ENCODE results near the gene AMMECR1L. TPM values are rescaled to one million over a fixed set of nuclear protein-coding genes. Genes with fewer than 3 reads are reported as not detected.
"Not testable (repeated sequence)": the region's sequence is repeated elsewhere in the genome, so short reads cannot be mapped to it uniquely, and the experiment has no call there.

The AMMECR1L gene
- total RNA-seq, 2 experiments from 2014 or later: 9.8 to 17.1 TPM

DNA sequence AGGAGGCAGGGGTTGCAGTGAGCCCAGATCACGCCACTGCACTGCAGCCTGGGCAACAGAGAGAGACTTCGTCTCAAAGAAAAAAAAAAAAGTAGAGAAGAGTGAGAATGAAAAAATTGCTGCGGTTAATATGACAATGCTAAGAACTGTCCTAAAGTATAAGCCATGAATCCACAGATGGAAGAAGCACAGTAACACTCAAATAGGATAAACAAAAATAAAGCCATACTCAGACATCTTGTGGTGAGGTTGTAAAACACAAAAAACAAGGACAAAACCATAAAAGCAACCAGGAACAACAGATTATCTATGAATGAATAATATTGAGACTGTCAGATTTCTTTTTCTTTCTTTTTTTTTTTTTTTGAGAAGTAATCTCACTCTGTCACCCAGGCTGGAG is 50.8 kb downstream of the AMMECR1L start:
- ChIA-PET POLR2A (interaction anchor here (0.6 to 1.4 kb wide), 2 partner anchors 22 to 275 kb away, joined by 3 to 6 read pairs; no protein-coding TSS in a partner anchor), CTCF (ENCODE audit: unreplicated experiment) (no interaction called here)
- Histone ChIP-seq H4K20me1 (ENCODE audit: insufficient read depth, low read length) (no peaks in the 10 kb centered on the region), H3K36me3 (ENCODE audit: insufficient read depth, low read length) (no peaks in the 10 kb centered on the region), H3K9me2 (ENCODE audit: insufficient read depth, low read length) (no peaks in the 10 kb centered on the region), H3K9me3 (ENCODE audit: low read length) (no peaks in the 10 kb centered on the region), H3K79me2 (ENCODE audit: insufficient read depth, low read depth, low read length) (no peaks in the 10 kb centered on the region), H3K4me3 (ENCODE audit: low read depth, low read length, poor library complexity, severe bottlenecking) (no peak overlapping the region), H3K4me1 (ENCODE audit: insufficient read depth, low read length, poor library complexity, severe bottlenecking) (peaks cover 38% of the 10 kb centered on the region), H2AFZ (ENCODE audit: low read length) (no peak overlapping the region; the same call in 1 of the 2 replicates), H3K27ac (ENCODE audit: low read depth, low read length, poor library complexity, severe bottlenecking) (no peak overlapping the region), H3K4me2 (ENCODE audit: low read length) (no peak overlapping the region)
- TF ChIP-seq CTCF (conservative IDR thresholded peaks at IDR 0.05; ENCODE audit: low read length): no peak
- TF ChIP-seq EZH2phosphoT487 (IDR thresholded peaks at IDR 0.05; ENCODE audit: borderline replicate concordance, low read depth, low read length): no peak
- BruUV-seq (replicated peaks): no TSS peak
- intact Hi-C loops (cut with micrococcal nuclease; ENCODE audit: unreplicated experiment): no loop called here
- no peak for DNase-seq (ENCODE audit: low spot score)

DNA sequence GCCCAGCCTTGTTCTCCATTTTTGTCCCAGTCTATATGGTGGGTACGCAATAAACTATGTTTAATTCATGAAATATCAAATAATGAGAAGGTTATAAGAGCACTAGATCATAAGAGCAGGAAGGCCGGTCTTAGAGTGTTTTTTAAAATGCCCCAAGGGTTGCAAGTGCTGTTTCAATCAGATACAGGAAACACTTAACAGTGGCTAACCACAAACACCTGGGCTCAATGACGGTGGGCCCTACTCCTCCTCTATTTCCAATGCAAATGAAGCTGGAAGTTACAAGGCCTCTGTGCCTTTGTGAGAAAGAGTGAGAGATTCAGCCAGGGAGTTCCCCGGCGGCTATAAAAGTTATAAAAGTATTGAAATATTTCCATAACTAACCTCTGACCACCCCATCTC is 55.9 kb downstream of the AMMECR1L start:
- Histone ChIP-seq H3K9me2 (ENCODE audit: insufficient read depth, low read length) (no peaks in the 10 kb centered on the region), H3K79me2 (ENCODE audit: insufficient read depth, low read depth, low read length) (no peaks in the 10 kb centered on the region), H2AFZ (ENCODE audit: low read length) (peak overlapping the region; percentile 49), H3K4me1 (ENCODE audit: insufficient read depth, low read length, poor library complexity, severe bottlenecking) (peaks cover 47% of the 10 kb centered on the region), H4K20me1 (ENCODE audit: insufficient read depth, low read length) (no peaks in the 10 kb centered on the region), H3K27ac (ENCODE audit: low read depth, low read length, poor library complexity, severe bottlenecking) (peak overlapping the region; percentile 99), H3K36me3 (ENCODE audit: insufficient read depth, low read length) (peaks cover 12% of the 10 kb centered on the region), H3K9me3 (ENCODE audit: low read length) (peaks cover 40% of the 10 kb centered on the region), H3K4me2 (ENCODE audit: low read length) (peak overlapping the region; percentile 87), H3K4me3 (ENCODE audit: low read depth, low read length, poor library complexity, severe bottlenecking) (peak overlapping the region; percentile 61)
- intact Hi-C loops (cut with micrococcal nuclease; ENCODE audit: unreplicated experiment): loop anchor here (2.0 kb wide), 1 partner anchor 19 kb away; the partner anchor contains the start of gene WDR33
- DNase-seq (ENCODE audit: low spot score): peak; percentile 98
- ChIA-PET POLR2A (interaction anchor here (0.5 to 2.5 kb wide), 13 partner anchors 9 to 238 kb away, joined by 3 to 22 read pairs (median 6); partner anchors contain the start of genes POLR2D and WDR33), CTCF (ENCODE audit: unreplicated experiment) (interaction anchor here (1.0 kb wide), 2 partner anchors 11 to 13 kb away, joined by 3 read pairs; no protein-coding TSS in a partner anchor)
- no TSS peak for BruUV-seq (replicated peaks)
- TF ChIP-seq EZH2phosphoT487 (IDR thresholded peaks at IDR 0.05; ENCODE audit: borderline replicate concordance, low read depth, low read length) (no peak), CTCF (conservative IDR thresholded peaks at IDR 0.05; ENCODE audit: low read length) (no peak)

- DNase-seq (ENCODE audit: low spot score); H2AFZ ChIP-seq (ENCODE audit: low read length); BruUV-seq (replicated peaks); POLR2A ChIA-PET; H3K4me3 ChIP-seq (ENCODE audit: low read depth, low read length, poor library complexity, severe bottlenecking); H3K27ac ChIP-seq (ENCODE audit: low read depth, low read length, poor library complexity, severe bottlenecking); H4K20me1 ChIP-seq (ENCODE audit: insufficient read depth, low read length); H3K4me2 ChIP-seq (ENCODE audit: low read length); CTCF ChIA-PET (ENCODE audit: unreplicated experiment); intact Hi-C loops (cut with micrococcal nuclease; ENCODE audit: unreplicated experiment); H3K9me2 ChIP-seq (ENCODE audit: insufficient read depth, low read length); H3K79me2 ChIP-seq (ENCODE audit: insufficient read depth, low read depth, low read length): not testable (repeated sequence)
- Histone ChIP-seq H3K4me1 (ENCODE audit: insufficient read depth, low read length, poor library complexity, severe bottlenecking) (peaks cover 31% of the 10 kb centered on the region), H3K36me3 (ENCODE audit: insufficient read depth, low read length) (peaks cover 12% of the 10 kb centered on the region), H3K9me3 (ENCODE audit: low read length) (peaks cover 51% of the 10 kb centered on the region)
These were observed 59.0 kb downstream of the AMMECR1L start for GRCh38 chr2:127826708-127827107.
